Smooth muscle cell (in vitro differentiated cells): Measurements from ENCODE around the gene MAPKAPK2. TPM values are rescaled to one million over a fixed set of nuclear protein-coding genes. Genes with fewer than 3 reads are reported as not detected.

Source experiments
- DNase-seq: peaks from one replicate; lab custom pipeline; 2025; ENCODE audit not compliant: unreplicated experiment; lab: John Stamatoyannopoulos, UW
- H2AFZ ChIP-seq: fragments of 200-600 bp; sonication (generic); 2 replicates; pipeline ENCODE4 v1.6.0; 2016; ENCODE audit warnings: antibody characterized with exemption, low read depth, mild to moderate bottlenecking
- H3F3A ChIP-seq: fragments of 200-600 bp; sonication (generic); 2 replicates; pipeline ENCODE4 v1.6.0; 2017; ENCODE audit warnings: antibody characterized with exemption, low read depth
- H3K27ac ChIP-seq: fragments of 200-600 bp; sonication (generic); 2 replicates; pipeline ENCODE4 v1.5.1; 2016; ENCODE audit warnings: low read depth, mild to moderate bottlenecking
- H3K27me3 ChIP-seq: fragments of 200-600 bp; sonication (generic); 2 replicates; pipeline ENCODE4 v1.6.1; 2016; ENCODE audit warnings: low read depth, mild to moderate bottlenecking
- H3K36me3 ChIP-seq: fragments of 200-600 bp; sonication (generic); 2 replicates; pipeline ENCODE4 v1.5.1; 2016; ENCODE audit warnings: low read depth
- H3K4me1 ChIP-seq: fragments of 200-600 bp; sonication (generic); 2 replicates; pipeline ENCODE4 v1.5.1; 2016; ENCODE audit warnings: low read depth
- H3K4me2 ChIP-seq: fragments of 200-600 bp; sonication (generic); 2 replicates; pipeline ENCODE4 v1.6.0; 2016; ENCODE audit warnings: mild to moderate bottlenecking
- H3K4me3 ChIP-seq: fragments of 200-600 bp; sonication (generic); 2 replicates; pipeline ENCODE4 v1.5.1; 2016; ENCODE audit warnings: mild to moderate bottlenecking
- H3K79me2 ChIP-seq: fragments of 200-600 bp; sonication (generic); 2 replicates; pipeline ENCODE4 v1.6.0; 2016; ENCODE audit warnings: low read depth, mild to moderate bottlenecking
- H3K9ac ChIP-seq: fragments of 200-600 bp; sonication (generic); 2 replicates; pipeline ENCODE4 v1.6.0; 2016; ENCODE audit warnings: low read depth
- H3K9me3 ChIP-seq: fragments of 200-600 bp; sonication (generic); replicated peaks from 2 replicates; pipeline ENCODE4 v1.5.1; 2016; ENCODE audit warnings: low read depth
- H4K20me1 ChIP-seq: fragments of 200-600 bp; sonication (generic); 2 replicates; pipeline ENCODE4 v1.6.0; 2016; ENCODE audit warnings: low read depth
- WGBS: methylation state at CpG from one replicate; pipeline ENCODE4 v1.1.7; 2016; ENCODE audit warnings: low lambda C conversion rate; 5-methylcytosine and 5-hydroxymethylcytosine counted together
- polyA plus RNA-seq: library from polyadenylated mRNA; unstranded; fragments of >200 nt; fragmentation: Nextera tagmentation; extraction: Ambion mirVana; gene quantifications from 2 replicates; pipeline ENCODE4 v1.2.1, GENCODE V29; 2016
- total RNA-seq: library from RNA; depleted of rRNA; stranded (reverse); fragments of >200 nt; gene quantifications from 2 replicates; pipeline ENCODE4 v1.2.3, GENCODE V29; 2014
- TF ChIP-seq, protein P1 (sequence below): fragments of 200-600 bp; sonication (generic); IDR thresholded peaks from 2 replicates; pipeline ENCODE4 v1.5.1; 2017; ENCODE audit warnings: borderline replicate concordance, mild to moderate bottlenecking, antibody characterized with exemption; ENCODE audit not compliant: insufficient read depth, poor library complexity, severe bottlenecking

Gene MAPKAPK2
- total and polyA plus RNA-seq, 2 experiments from 2014 or later = 14.3 to 40.9 TPM

DNA sequence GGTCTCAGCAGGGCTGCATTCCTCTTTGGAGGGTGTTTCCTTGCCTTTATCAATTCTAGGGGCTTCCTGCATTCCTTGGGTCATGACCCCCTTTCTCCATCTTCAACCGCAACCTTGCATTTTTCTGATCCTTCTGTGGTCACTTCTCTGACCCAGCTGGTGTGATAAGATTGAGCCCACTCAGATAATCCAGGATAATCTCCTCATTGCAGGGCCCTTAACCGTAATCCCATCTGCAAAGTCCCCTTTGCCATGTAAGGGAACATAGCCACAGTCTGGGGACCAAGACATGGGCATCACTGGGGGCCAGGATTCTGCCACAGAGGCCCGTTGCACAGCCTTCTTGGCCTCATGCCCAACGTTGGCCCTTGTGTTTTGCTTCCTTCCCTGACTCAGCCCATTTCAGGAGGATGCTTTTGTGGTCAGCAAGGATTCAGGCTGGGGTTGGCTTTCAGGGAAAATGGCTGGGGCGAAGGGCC is 50.9 kb downstream of the MAPKAPK2 start:
- Histone ChIP-seq H3K9me3 (no peaks in the 10 kb centered on the region), H3K36me3 (no peaks in the 10 kb centered on the region), H3K79me2 (no peaks in the 10 kb centered on the region), H3K4me2 (peak overlapping the region; percentile 3), H2AFZ (no peak overlapping the region), H4K20me1 (peaks cover 69% of the 10 kb centered on the region), H3K27me3 (no peaks in the 10 kb centered on the region), H3K27ac (peak overlapping the region; percentile 37), H3F3A (peaks cover 6% of the 10 kb centered on the region), H3K9ac (no peak overlapping the region), H3K4me1 (no peaks in the 10 kb centered on the region), H3K4me3 (no peak overlapping the region)
- WGBS = 27% methylated on average over 5 of the region's 5 CpGs
- TF ChIP-seq, protein P1, sequence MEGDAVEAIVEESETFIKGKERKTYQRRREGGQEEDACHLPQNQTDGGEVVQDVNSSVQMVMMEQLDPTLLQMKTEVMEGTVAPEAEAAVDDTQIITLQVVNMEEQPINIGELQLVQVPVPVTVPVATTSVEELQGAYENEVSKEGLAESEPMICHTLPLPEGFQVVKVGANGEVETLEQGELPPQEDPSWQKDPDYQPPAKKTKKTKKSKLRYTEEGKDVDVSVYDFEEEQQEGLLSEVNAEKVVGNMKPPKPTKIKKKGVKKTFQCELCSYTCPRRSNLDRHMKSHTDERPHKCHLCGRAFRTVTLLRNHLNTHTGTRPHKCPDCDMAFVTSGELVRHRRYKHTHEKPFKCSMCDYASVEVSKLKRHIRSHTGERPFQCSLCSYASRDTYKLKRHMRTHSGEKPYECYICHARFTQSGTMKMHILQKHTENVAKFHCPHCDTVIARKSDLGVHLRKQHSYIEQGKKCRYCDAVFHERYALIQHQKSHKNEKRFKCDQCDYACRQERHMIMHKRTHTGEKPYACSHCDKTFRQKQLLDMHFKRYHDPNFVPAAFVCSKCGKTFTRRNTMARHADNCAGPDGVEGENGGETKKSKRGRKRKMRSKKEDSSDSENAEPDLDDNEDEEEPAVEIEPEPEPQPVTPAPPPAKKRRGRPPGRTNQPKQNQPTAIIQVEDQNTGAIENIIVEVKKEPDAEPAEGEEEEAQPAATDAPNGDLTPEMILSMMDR = no peak
- no peak for DNase-seq

DNA sequence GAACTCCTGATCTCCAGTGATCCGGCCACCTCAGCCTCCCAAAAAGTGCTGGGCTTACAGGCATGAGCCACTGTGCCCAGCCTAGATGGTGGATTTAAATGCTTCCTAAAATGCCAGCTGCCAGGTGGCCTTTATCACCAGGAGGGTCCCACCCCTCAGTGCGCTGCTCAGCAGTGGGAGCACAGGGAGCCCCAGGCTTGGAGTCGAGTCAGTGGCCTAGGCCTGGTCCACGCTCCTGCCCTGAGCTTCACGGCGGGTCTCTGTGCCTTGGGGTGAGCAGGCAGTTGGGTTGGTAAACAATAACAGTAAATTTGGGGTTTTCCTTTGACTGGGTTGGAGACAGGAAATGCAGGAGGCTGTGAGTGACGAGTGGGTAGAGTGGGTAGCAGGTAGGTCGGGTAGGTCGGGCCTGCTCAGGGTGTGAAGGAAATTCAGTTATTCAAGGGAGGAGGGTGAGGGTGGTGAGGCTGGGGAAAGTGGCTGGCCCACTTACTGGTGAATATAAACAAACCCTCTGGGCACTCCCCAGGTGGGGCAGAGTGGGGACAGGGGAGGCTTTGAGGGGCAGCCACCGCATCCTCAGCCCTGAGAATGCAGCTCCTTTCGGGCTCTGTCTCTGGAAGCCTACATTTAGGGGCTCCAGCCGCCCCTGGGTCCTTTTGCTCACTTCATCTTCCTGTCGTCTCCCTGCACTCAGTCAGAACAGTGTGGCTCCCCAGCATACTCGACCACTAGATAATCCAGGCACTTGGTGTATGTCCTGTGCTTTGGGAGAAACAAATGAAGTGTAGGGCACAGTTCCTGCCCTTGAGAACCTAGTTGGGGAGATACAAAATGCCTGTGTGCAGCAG is 52.4 kb downstream of the MAPKAPK2 start:
- Histone ChIP-seq H3K9ac (no peak overlapping the region), H3K4me3 (no peak overlapping the region), H3K79me2 (no peaks in the 10 kb centered on the region), H3F3A (peaks cover 6% of the 10 kb centered on the region), H2AFZ (no peak overlapping the region), H3K27ac (no peak overlapping the region), H3K4me1 (no peaks in the 10 kb centered on the region), H3K4me2 (no peak overlapping the region), H3K27me3 (no peaks in the 10 kb centered on the region), H4K20me1 (peaks cover 54% of the 10 kb centered on the region), H3K36me3 (no peaks in the 10 kb centered on the region), H3K9me3 (no peaks in the 10 kb centered on the region)
- no peak for DNase-seq
- TF ChIP-seq, protein P1 = no peak
- WGBS = 90% methylated on average over 13 of the region's 14 CpGs

DNA sequence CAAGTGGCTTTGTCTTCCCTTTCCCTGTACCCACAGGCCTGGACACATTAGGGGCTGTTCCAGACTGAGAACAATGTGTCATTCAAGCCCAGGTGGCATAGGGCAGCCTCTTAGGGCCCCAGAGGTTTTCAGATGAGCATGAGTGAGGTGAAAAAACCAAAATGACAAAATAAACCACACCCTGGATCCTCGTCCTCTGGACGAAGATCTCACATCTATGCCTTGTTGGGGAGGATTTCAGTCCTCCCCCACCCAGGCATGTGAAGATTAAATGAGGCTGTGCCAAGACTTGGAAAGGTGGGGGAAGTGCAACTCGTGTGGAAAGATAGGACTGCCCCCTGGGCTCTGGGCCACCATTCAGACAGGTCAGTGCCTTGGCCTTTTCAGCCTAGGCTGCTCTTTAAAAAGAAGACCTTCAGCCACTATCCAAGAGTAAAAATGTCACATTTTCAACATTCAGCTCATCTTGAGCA is 53.1 kb downstream of the MAPKAPK2 start:
- TF ChIP-seq, protein P1 = no peak
- Histone ChIP-seq H3K27ac (no peak overlapping the region), H4K20me1 (peaks cover 47% of the 10 kb centered on the region), H3K4me3 (no peak overlapping the region), H3K4me1 (no peaks in the 10 kb centered on the region), H3F3A (peaks cover 6% of the 10 kb centered on the region), H3K4me2 (no peak overlapping the region), H3K27me3 (no peaks in the 10 kb centered on the region), H3K79me2 (no peaks in the 10 kb centered on the region), H2AFZ (no peak overlapping the region), H3K36me3 (no peaks in the 10 kb centered on the region), H3K9ac (no peak overlapping the region), H3K9me3 (no peaks in the 10 kb centered on the region)
- 81% methylated on average over 3 of the region's 3 CpGs for WGBS
- DNase-seq = no peak
